ENCODE results near the gene DAND5. TPM values are rescaled to one million over a fixed set of nuclear protein-coding genes. Genes with fewer than 3 reads are reported as not detected.

The DAND5 gene
- total and polyA plus RNA-seq, 2 of the 13 experiments (the other 11 are each of a cell fraction or from before 2014, with no cell fraction given), result 0.04 TPM; not detected in 1

- 0 out of 2 replicates have a peak, but pooled peaks have one; percentile 35 for TF ChIP-seq ZNF501 (CRISPR knock-in tag; IDR thresholded peaks at IDR 0.05)
- TF ChIP-seq FOXP1 (IDR thresholded peaks at IDR 0.05), result no peak
- 0 out of 2 replicates have a peak, but pooled peaks have one; percentile 2 for TF ChIP-seq FOXP1 (CRISPR knock-in tag; IDR thresholded peaks at IDR 0.05)
- TF ChIP-seq ZNF816 (CRISPR knock-in tag; IDR thresholded peaks at IDR 0.05; ENCODE audit: borderline replicate concordance), result 0 out of 2 replicates have a peak, but pooled peaks have one; percentile 13
- TF ChIP-seq ZGPAT (CRISPR knock-in tag; IDR thresholded peaks at IDR 0.05), result peak; percentile 3; the same call in 1 of the 2 replicates
- peak; percentile 11; the same call in 1 of the 2 replicates for TF ChIP-seq ZNF788 (CRISPR knock-in tag; IDR thresholded peaks at IDR 0.05; ENCODE audit: borderline replicate concordance)
- no peak for TF ChIP-seq ZNF207 (IDR thresholded peaks at IDR 0.05; ENCODE audit: borderline replicate concordance)
- H3K4me2 ChIP-seq (ENCODE audit: low read depth, low read length), result peak overlapping the region; percentile 67
- H3K27ac ChIP-seq (ENCODE audit: extremely low read length, insufficient read depth, low read length), result peak overlapping the region; percentile 39
- intact Hi-C loops (cut with micrococcal nuclease; ENCODE audit: unreplicated experiment) (no loop called here), in situ Hi-C loops (cut with HindIII; ENCODE audit: extremely low pct_ligation_motif_present, low pct_unique_long_range_greater_than_20kb) (no loop called here)
- no peaks in the 10 kb centered on the region for H4K20me1 ChIP-seq (ENCODE audit: insufficient read depth, low read length)
- 94% methylated on average over 20 of the region's 20 CpGs for WGBS (ENCODE audit: low lambda C conversion rate)
- FAIRE-seq, result no peak
- no peak overlapping the region for H2AFZ ChIP-seq (ENCODE audit: low read length)
- peaks cover 4% of the 10 kb centered on the region in 2 experiments; a peak in 2 of 5 replicates for H3K36me3 ChIP-seq (replicated peaks in 1 of 2; ENCODE audit: control insufficient read depth in 1 of 2, insufficient read depth in 2 of 2, low read length in 2 of 2)
- peak overlapping the region; percentile 25 for H3K9ac ChIP-seq (ENCODE audit: insufficient read depth, low read depth, low read length)
- H3K4me3 ChIP-seq (replicated peaks in 1 of 3; ENCODE audit: insufficient read depth in 1 of 3, low read depth in 2 of 3, low read length in 3 of 3), result 0 out of 6 replicates have a peak overlapping the region, but pooled peaks of 1 of the 3 experiments have one; percentile 54
- H3K79me2 ChIP-seq (ENCODE audit: insufficient read depth, low read length), result peaks cover 36% of the 10 kb centered on the region
- H3K4me1 ChIP-seq (ENCODE audit: insufficient read depth, low read length), result peaks cover 31% of the 10 kb centered on the region
- ATAC-seq, result no peak
- DNase-seq (ENCODE audit: low spot score), result no peak
- ChIA-PET CTCF (ENCODE audit: low intra/inter-chr PET ratio, low total read pairs) (no interaction called here), POLR2A (interaction anchor here (0.9 to 2.6 kb wide), 10 partner anchors 8 to 47 kb away, joined by 4 to 21 read pairs (median 9); no protein-coding TSS in a partner anchor)
- no peaks in the 10 kb centered on the region for H3K9me3 ChIP-seq (ENCODE audit: low read length)
- H3K27me3 ChIP-seq (ENCODE audit: control insufficient read depth in 1 of 2, insufficient read depth in 2 of 2, low read length in 2 of 2), result no peaks in the 10 kb centered on the region
- BruUV-seq (replicated peaks), result no TSS peak
These were observed 44.3 kb downstream of the DAND5 start for GRCh38 chr19:13013649-13014048.

Data from HepG2 (cell line).